HPDE6-E6E7 (cell line): ENCODE data around the gene RUSF1.
"Not testable (repeated sequence)": the region's sequence is repeated elsewhere in the genome, so short reads cannot be mapped to it uniquely, and the experiment has no call there.

Source experiments
- DNase-seq: peaks from one replicate; pipeline ENCODE4 v3.0.0; 2011; ENCODE audit warnings: missing footprints; ENCODE audit errors: extremely low spot score

The RUSF1 gene

DNA sequence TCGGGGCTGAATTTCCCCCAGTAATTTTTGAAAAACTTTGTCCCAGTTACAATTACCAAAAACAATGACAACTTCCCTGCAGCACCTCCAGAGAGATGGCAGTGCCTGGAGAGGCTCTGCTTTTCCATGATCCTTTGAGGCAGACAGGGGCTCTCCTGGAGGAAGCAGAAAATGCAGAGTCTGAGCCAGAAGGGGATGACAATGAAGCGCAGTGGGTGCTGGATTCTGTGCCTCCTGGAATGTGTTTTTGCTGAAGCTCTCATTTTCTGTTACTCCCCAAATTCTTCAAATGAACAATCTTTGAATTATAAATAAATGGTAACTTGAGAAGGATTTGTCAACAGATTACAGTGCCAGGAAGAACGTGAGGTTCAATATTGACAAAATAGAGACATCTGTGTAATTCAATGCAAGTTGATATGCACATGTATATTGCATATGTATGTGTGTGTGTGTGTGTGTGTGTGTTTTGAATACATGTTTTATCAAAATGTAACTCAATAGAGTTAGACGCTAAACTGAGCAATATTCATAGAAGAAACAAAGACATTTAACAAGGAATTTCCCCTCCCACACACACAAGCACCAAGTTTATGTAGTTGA is 9.7 kb upstream of the RUSF1 start:
- no peak for DNase-seq

DNA sequence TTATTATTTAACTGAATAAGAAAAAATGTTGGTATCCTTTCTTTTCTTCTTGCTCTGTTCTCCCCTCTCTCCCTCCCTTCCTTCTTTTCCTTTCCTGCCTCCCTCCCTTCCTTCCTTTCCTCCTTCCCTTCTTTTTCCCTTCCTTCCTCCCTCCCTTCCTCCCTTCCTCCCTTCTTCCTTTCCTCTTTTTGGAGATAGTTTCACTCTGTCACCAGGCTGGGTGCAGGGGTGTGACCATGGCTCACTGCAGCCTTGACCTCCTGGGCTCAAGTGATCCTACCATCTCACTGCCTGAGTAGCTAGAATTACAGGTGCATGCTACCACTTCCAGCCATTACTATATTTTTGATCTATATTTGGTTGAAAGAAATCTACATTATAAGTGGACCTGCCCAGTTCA is 5.7 kb upstream of the RUSF1 start:
- no peak for DNase-seq

DNA sequence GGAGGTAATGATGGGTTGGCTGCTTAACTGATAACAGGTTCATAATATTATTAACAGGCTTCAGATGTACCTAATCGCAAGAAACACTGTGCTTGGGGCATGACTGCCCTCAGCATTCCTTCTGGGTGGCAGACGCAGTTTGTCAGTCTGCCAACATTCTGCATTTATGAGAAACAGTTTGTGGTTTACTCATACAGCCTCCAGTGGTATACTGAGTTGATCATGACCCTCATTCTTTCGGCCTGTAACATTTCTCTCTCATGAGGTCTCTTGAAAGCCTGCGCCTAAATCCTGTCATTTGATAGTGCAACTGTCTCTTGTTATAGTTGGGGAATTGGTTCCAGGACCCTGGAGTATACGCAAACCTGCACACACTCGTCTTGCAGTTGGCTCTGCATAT is 4.9 kb upstream of the RUSF1 start:
- no peak for DNase-seq

DNA sequence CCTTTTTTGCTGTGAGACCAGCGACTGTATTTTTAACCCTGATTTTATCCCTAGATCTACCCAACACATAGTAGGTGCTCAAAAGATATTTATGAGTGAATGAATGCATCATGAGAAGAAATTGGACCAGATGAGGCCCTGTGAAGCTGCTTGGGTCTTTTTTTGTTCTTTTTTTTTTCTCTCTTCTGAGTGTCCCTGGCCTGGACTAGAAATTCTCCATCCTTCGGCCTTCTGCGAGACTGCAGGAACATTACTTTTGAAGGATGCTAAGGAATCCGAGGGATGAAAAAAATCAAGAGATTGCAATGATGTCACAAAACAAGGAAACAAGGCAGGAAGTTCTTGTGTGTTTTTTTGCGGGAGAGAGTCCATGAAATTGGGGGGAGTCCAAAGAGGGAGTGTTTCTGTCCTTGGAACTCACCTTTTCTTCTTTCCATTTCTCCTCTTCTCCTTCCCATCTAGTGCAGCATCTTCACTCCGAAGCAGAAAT is 560 bp upstream of the RUSF1 start:
- DNase-seq = no peak

DNA sequence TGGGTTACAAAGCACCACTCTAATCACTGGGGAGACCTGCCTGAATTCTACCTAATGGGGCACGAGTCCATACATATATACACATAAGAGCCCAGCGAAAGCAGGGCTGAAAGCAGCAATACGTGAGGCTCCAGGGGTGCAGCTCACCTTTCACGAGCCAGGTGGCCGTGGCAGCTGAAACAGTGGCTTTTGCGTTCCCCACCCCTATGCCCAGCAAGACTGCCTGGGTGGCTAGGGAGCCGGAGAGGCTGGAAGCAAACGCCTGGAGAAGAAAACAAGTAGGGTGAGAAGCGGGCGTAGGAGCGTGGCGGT is 618 bp downstream of the RUSF1 start:
- DNase-seq = no peak

DNA sequence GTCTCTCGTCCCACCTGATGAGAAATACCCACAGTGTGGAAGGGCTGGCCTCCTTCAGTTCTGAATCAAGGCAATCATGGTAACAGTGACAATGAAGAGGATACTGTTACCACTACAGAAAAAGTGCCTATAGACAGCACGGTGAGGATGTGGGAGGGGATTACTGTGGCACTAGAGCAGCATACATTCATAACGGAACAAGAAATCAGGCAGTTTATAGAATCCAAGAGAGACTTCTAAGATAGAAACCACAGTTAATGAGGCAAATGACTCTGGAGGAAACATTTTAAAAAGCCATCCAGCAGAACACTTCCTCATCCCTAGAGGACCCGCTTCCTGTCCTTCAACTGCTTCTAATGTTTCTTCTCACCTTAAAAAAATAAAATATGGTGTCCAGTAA is 2.7 kb downstream of the RUSF1 start:
- DNase-seq = no peak

DNA sequence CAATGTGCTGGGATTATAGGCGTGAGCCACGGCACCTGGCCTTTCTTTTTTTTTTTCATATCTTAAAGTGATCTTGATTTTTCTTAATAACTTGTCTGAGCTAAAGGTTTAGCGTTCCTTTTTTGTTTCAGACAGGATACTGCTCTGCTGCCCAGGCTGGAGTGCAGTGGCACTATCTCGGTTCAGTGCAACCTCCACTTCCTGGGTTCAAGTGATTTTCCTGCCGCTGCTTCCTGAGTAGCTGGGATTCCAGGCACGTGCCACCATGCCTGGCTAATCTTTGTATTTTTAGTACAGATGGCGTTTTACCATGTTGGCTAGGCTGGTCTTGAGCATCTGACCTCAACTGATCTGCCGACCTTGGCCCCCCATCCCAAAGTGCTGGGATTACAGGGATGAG is 4.0 kb downstream of the RUSF1 start:
- no peak for DNase-seq

DNA sequence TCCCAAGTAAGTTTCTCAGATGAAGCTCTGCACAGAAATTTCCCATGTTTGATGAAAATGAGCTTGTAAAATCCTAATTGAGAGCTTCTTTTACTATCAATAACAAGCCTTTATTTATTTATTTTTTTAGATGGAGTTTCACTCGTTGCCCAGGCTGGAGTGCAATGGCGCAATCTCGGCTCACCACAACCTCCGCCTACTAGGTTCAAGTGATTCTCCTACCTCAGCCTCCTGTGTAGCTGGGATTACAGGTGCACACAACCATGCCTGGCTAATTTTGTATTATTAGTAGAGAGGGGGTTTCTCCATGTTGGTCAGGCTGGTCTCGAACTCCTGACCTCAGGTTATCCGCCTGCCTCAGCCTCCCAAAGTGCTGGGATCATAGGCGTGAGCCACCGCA is 4.6 kb downstream of the RUSF1 start:
- not testable (repeated sequence) for DNase-seq

DNA sequence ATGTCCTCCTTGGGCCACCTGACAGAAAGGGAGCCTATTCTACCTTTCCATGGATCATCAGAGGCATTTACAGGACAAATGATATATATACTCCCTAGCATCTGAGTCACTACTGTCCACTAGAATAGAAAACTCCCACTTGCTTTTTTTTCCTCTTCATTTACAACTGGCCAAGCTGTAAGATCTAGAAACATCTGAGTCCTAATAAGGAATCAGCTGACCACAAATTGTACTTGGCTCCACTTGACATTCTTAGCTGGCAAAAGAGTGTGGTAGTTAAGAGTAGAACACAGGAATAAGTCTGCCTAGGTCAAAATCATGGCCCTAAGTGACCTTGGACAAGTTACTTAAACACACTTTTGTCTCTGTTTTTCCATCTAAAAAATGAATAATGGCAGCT is 5.2 kb downstream of the RUSF1 start:
- no peak for DNase-seq

DNA sequence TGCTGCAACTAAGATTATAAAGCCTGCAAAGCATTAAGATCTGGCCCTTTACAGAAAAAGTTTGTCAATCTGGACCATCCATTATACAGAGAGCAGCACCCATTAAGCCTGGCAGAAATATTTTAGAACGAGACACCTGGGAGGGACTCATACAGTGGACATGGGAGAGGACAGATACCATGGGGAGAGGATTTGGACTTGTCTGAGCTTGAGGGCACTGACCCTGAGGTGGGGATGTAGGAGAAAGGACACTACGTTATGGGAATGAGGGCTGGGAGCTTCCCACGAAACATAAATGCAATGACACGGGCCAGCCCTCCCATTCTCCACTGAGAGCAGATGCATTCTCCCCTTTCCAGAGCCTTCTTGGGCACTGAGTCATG is 6.2 kb downstream of the RUSF1 start:
- DNase-seq = no peak

DNA sequence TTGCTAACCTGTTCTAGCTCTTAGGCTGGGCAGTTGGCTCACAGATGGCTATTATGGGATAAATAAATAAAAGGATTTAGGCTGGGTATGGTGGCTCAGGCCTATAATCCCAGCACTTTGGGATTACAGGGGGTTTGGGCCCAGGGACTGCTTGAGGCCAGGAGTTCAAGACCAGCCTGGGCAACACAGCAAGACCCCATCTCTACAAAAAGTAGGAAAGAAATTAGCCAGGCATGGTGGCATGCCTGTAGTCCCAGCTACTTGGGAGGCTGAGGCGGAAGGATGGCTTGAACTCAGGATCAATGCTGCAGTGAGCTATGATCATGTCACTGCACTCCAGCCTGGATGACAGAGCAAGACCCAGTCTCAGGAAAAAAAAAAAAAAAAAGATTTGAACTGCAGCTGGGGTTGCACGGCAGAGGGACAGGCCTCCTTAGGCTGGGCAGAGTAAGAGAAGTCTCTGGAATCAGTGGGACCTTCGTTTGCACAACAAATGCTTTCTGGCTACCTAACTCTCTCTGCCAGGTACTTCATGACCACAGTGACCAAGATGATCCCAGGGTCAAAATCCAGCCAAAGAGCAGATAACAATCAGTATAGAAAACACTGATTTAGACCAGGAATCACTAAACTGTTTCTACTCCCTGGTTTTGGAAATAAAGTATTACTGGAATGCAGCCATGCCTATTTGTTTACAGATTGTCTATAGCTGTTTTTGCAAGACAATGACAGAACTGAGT is 6.8 kb downstream of the RUSF1 start:
- no peak for DNase-seq

DNA sequence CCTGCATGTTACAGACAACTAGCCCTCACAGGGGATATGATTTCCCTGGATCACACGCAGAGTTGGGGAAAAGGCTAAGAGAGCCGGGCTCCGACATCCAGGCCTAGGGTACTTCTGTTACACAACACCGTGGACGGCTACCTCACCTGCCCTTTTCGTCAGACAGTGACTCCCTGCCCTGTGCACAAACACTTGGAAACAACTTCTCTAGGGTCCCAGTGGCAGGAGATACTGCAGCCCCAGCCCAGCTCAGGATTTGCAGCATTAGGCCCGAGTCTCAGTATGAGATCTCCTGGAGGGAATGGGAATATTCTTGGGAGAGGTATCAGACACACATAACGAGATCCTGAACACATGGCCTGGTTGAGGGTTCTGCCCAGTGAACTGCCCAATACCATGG is 8.3 kb downstream of the RUSF1 start:
- no peak for DNase-seq

DNA sequence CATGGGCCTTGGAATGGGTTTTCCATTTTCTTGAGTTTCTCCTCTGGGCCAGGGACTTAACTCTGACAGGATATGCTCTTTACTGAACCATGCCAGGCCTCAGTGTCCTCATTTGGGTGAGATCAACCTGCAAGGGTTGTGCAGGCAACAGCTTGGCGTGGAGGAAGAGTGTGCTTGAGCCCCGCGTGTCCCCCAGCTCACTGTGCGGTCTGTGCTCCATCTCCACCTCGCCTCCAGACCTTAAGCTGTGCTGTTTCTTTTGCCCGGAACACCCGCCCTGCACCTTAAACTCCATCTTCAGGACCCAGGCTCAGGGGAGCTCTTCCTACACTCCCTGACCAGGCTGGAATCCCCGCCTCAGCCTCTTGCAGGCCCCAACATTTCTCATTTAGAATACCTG is 9.7 kb downstream of the RUSF1 start:
- no peak for DNase-seq

DNA sequence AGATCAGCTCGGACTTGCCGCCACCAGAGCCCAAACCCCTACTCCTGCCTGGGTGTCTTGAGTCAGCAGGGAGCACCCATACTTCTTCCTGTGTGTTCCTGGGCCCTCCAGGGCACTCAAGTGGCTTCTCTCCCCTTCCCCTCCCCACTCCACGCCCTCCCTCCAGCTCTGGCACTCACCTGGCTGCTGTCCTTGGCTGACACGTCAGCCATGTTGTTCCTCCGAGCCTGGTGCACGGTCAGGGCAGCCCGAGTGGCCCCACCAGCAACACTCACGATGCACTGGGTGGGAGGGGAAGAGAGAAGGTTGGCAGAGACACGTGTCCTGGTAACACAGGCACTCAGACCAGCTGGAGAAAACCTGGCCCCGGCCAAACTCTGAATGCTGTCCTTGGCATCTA is 11.5 kb downstream of the RUSF1 start:
- no peak for DNase-seq

DNA sequence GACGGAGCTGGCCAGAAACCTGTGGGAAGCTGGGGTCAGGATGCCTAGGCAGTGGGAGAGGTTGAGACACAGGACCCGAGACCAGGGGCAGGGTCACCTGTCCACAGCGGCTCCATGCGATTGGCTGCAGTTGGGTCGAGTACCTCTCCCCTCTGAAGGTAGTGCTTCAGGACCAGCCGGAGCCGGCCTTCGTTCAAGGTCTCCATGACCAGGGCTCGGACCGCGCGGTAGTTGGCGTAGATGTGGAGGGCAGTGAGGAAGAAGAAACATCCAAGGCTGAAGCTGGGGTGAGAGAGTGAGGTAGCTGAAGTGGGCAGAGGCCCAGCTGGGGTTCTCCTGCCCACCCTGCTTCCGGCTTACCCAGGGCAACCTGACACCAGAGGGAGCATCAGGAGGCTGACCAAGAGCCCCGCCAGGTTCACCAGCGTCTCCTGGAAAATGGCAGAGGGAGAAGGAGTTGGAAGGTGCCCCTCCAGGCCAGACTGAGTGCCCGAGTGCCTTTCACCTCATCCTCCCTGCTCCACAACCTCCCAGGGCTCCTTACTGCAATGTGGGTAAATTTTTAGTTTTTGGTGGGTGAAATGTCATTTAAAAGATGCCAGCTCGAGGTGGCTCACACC is 14.6 kb downstream of the RUSF1 start:
- DNase-seq = no peak

DNA sequence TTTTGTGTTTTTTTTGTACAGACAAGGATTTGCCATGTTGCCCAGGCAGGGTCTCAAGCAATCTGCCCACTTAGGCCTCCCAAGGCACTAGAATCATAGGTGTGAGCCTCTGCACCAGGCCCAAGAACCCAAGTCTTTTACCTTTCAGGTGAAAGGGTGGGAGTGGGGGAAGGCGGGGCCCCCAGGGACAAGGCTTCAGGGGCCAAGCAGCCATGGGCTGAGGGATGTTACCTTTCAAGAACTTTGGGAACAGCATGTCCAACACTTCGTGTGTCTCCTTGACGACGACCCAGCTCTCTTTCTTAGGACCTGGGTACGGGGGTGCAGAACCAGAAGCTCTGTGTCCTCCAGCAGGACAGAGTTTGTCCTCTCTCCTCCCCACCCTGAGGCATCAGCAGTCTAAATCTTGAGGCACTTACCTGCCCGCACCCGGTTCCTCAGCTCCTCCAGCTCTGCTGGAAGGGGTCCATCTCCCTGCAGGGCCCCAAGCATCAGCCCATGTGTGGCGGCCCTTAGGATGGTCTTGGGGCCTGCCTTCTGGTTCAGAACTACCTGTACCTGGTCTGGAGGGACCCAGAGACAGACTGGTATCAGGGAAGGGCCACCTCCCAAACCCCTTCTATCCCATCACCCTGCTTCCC is 16.3 kb downstream of the RUSF1 start:
- no peak for DNase-seq

DNA sequence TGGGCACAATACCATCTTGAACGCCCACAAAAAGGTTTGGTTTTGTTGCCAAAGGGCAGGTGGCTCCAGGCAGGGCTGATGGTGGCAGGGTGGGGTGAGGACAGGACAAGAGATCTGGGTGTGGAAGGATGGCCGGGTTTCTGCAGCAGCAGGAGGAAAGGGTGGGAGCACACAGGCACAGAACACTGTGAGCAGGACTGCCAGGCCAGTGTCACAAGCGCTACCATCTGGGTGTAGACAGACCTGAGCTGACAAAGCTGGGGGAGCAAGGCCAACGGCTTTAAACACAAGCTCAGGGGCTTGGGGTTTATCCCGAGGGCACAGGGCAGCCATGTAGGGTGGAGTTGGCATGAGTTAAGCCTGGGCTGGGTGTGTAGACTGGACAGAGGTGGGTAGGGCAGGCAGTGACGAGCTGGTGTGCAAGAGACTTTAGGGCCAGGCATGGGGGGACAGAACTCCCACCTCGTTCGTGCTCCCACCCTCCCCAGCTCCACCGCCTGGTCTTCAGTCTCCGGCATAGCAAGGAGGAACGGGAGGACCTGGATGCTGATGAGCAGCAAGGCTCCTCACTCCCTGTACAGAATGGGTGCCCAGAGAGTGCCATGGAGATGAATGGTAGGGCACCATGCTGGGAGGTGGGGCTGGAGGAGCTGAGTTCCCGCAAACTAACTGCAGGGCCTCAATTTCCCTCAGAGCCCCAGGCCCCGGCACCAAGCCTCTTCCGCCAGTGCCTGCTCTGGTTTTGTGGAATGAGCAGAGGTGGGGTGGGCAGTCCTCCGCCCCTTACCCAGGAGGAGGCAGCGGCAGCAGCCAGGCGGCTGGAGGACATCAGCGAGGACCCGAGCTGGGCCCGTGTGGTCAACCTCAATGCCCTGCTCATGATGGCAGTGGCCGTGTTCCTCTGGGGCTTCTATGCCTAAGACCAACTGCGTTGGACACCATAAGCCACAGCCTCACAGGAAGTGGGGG is 18.3 kb downstream of the RUSF1 start:
- DNase-seq = no peak

DNA sequence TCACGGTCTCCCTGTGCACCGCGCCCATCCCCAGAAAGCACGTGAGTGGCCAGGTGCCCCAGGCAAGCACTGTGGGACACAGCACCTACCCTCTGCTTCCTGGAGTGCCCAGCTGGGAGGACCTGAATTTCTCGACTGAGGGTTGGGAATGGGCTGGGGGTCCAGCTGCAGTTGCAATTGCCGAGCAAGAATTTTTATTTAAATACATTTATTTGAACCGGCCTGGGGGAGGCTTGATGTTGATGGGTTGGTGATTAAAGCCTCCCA is 19.0 kb downstream of the RUSF1 start:
- no peak for DNase-seq

DNA sequence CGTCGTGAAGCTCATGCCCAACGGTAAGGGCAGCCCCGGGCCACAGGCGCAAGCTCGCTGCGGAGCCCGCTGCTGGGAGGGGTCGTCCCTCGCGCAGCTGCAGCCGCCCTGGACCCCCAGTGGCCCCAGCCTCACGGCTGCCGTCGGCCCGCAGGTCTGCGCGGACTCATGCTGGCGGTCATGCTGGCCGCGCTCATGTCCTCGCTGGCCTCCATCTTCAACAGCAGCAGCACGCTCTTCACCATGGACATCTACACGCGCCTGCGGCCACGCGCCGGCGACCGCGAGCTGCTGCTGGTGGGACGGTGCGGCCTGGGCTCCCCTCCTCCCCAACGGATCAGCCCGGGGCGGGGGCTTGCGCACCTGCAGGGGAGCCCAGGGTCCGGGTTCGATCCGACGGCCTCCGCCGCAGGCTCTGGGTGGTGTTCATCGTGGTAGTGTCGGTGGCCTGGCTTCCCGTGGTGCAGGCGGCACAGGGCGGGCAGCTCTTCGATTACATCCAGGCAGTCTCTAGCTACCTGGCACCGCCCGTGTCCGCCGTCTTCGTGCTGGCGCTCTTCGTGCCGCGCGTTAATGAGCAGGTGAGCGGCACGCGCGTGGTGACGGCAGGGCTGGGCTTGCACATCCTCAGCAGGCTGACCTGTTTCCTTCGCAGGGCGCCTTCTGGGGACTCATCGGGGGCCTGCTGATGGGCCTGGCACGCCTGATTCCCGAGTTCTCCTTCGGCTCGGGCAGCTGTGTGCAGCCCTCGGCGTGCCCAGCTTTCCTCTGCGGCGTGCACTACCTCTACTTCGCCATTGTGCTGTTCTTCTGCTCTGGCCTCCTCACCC is 19.5 kb downstream of the RUSF1 start:
- no peak for DNase-seq

DNA sequence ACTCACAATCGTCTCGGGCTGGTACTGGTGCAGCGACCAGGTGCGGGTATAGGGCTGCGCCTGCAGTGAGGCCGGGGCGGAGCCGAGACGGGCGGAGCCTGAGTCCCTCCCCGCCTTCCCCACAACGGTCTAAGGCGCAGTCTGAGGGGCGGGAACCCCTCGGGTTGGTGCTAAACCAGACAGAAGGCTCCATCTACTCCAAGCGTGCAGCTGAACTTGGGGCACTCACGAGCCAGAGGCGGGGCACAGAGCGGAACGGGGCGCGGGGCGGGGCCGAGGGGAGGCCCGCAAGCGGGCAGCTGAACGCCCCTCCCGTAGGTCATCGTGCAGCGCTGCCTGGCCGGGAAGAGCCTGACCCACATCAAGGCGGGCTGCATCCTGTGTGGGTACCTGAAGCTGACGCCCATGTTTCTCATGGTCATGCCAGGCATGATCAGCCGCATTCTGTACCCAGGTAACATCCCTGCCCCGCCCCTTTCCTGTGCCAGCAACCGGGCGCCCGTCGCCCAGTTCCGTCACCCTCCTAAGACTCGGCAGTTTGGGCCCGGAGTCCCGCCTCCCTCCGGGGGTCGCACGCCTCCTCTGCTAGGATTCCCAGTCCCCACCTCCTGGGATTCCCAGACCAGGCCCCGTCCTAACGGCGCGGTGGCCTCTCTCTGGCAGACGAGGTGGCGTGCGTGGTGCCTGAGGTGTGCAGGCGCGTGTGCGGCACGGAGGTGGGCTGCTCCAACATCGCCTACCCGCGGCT is 20.3 kb downstream of the RUSF1 start:
- DNase-seq = peak; percentile 85
